ENCODE results near the gene SASS6. TPM values are rescaled to one million over a fixed set of nuclear protein-coding genes. Genes with fewer than 3 reads are reported as not detected.
A peak's percentile ranks its signal among the peaks of the same experiment; 100 is the strongest.

The SASS6 gene
- total RNA-seq, 2 donors from 2014 or later: 14.3 to 15.9 TPM

- H3K4me1 Mint-ChIP-seq (ENCODE audit: low read depth): no peaks in the 10 kb centered on the region
- H3K4me3 Mint-ChIP-seq: no peak overlapping the region
- H3K27ac Mint-ChIP-seq: no peak overlapping the region
- no peak for ATAC-seq (replicated peaks in 1 of 2)
- DNase-seq: no peak
- H3K27me3 Mint-ChIP-seq (ENCODE audit: low read depth): no peaks in the 10 kb centered on the region
- H3K9me3 Mint-ChIP-seq: no peaks in the 10 kb centered on the region
- H3K36me3 Mint-ChIP-seq (ENCODE audit: insufficient read depth in 2 of 2): peaks cover 2 to 17% of the 10 kb centered on the region in 2 donors
Observed at GRCh38 chr1:100087396-100087795, 45.3 kb downstream of the SASS6 start.

GRCh38 chr1:100080331-100080730 is 52.4 kb downstream of the SASS6 start:
- peak overlapping the region; percentile 67 for H3K27ac Mint-ChIP-seq
- H3K9me3 Mint-ChIP-seq: no peaks in the 10 kb centered on the region
- ATAC-seq (replicated peaks in 1 of 2) (no peak), DNase-seq (no peak)
- H3K4me1 Mint-ChIP-seq (ENCODE audit: low read depth): no peaks in the 10 kb centered on the region
- H3K4me3 Mint-ChIP-seq: no peak overlapping the region
- H3K27me3 Mint-ChIP-seq (ENCODE audit: low read depth): no peaks in the 10 kb centered on the region
- H3K36me3 Mint-ChIP-seq (ENCODE audit: insufficient read depth in 2 of 2): peaks cover 6 to 16% of the 10 kb centered on the region in 2 donors

- ATAC-seq (replicated peaks in 1 of 2) (no peak), DNase-seq (no peak)
- H3K4me3 Mint-ChIP-seq: no peak overlapping the region
- peaks cover 11 to 23% of the 10 kb centered on the region in 2 donors for H3K36me3 Mint-ChIP-seq (ENCODE audit: insufficient read depth in 2 of 2)
- H3K27me3 Mint-ChIP-seq (ENCODE audit: low read depth): no peaks in the 10 kb centered on the region
- H3K9me3 Mint-ChIP-seq: no peaks in the 10 kb centered on the region
- peak overlapping the region; percentile 57 for H3K27ac Mint-ChIP-seq
- no peaks in the 10 kb centered on the region for H3K4me1 Mint-ChIP-seq (ENCODE audit: low read depth)
Observed at GRCh38 chr1:100077531-100077930, 55.2 kb downstream of the SASS6 start.

- no peak for DNase-seq
- Mint-ChIP-seq H3K9me3 (no peaks in the 10 kb centered on the region), H3K4me3 (no peak overlapping the region), H3K4me1 (ENCODE audit: low read depth) (no peaks in the 10 kb centered on the region), H3K27me3 (ENCODE audit: low read depth) (no peaks in the 10 kb centered on the region), H3K36me3 (ENCODE audit: insufficient read depth in 2 of 2) (peaks cover 14 to 23% of the 10 kb centered on the region in 2 donors), H3K27ac (peak overlapping the region; percentile 77)
- peak in 1 of 2 donors; percentile 60 for ATAC-seq (replicated peaks in 1 of 2)
Observed at GRCh38 chr1:100076744-100077143, 56.0 kb downstream of the SASS6 start.

GRCh38 chr1:100076319-100076718 is 56.4 kb downstream of the SASS6 start:
- Mint-ChIP-seq H3K27ac (peak overlapping the region; percentile 49), H3K4me1 (ENCODE audit: low read depth) (no peaks in the 10 kb centered on the region), H3K27me3 (ENCODE audit: low read depth) (no peaks in the 10 kb centered on the region), H3K4me3 (no peak overlapping the region), H3K36me3 (ENCODE audit: insufficient read depth in 2 of 2) (peaks cover 14 to 25% of the 10 kb centered on the region in 2 donors), H3K9me3 (no peaks in the 10 kb centered on the region)
- DNase-seq (no peak), ATAC-seq (replicated peaks in 1 of 2) (no peak)

- Mint-ChIP-seq H3K36me3 (ENCODE audit: insufficient read depth in 2 of 2) (peaks cover 14 to 29% of the 10 kb centered on the region in 2 donors), H3K9me3 (no peaks in the 10 kb centered on the region), H3K4me1 (ENCODE audit: low read depth) (peaks cover 2% of the 10 kb centered on the region), H3K4me3 (no peak overlapping the region), H3K27me3 (ENCODE audit: low read depth) (no peaks in the 10 kb centered on the region), H3K27ac (peak overlapping the region; percentile 43)
- DNase-seq: no peak
- ATAC-seq (replicated peaks in 1 of 2): no peak
Observed at GRCh38 chr1:100075773-100076172, 57.0 kb downstream of the SASS6 start.

GRCh38 chr1:100074604-100075395 is 57.9 kb downstream of the SASS6 start:
- Mint-ChIP-seq H3K27ac (peak overlapping the region; percentile 30), H3K36me3 (ENCODE audit: insufficient read depth in 2 of 2) (peaks cover 17 to 33% of the 10 kb centered on the region in 2 donors), H3K4me3 (no peak overlapping the region), H3K9me3 (no peaks in the 10 kb centered on the region), H3K4me1 (ENCODE audit: low read depth) (peaks cover 12% of the 10 kb centered on the region), H3K27me3 (ENCODE audit: low read depth) (no peaks in the 10 kb centered on the region)
- ATAC-seq (replicated peaks in 1 of 2): no peak
- DNase-seq: no peak

GRCh38 chr1:100073531-100073930 is 59.2 kb downstream of the SASS6 start:
- no peak overlapping the region for H3K4me3 Mint-ChIP-seq
- no peak for ATAC-seq (replicated peaks in 1 of 2)
- no peaks in the 10 kb centered on the region for H3K27me3 Mint-ChIP-seq (ENCODE audit: low read depth)
- H3K36me3 Mint-ChIP-seq (ENCODE audit: insufficient read depth in 2 of 2): peaks cover 14 to 30% of the 10 kb centered on the region in 2 donors
- H3K9me3 Mint-ChIP-seq: no peaks in the 10 kb centered on the region
- H3K27ac Mint-ChIP-seq: no peak overlapping the region
- DNase-seq: no peak
- H3K4me1 Mint-ChIP-seq (ENCODE audit: low read depth): peaks cover 13% of the 10 kb centered on the region

GRCh38 chr1:100070201-100070939 is 62.4 kb downstream of the SASS6 start:
- Mint-ChIP-seq H3K4me3 (no peak overlapping the region), H3K4me1 (ENCODE audit: low read depth) (peaks cover 23% of the 10 kb centered on the region), H3K9me3 (no peaks in the 10 kb centered on the region), H3K27me3 (ENCODE audit: low read depth) (no peaks in the 10 kb centered on the region), H3K36me3 (ENCODE audit: insufficient read depth in 2 of 2) (peaks cover 16 to 33% of the 10 kb centered on the region in 2 donors), H3K27ac (peak overlapping the region; percentile 74)
- ATAC-seq (replicated peaks in 1 of 2) (no peak), DNase-seq (no peak)

GRCh38 chr1:100065969-100066227 is 66.8 kb downstream of the SASS6 start:
- Mint-ChIP-seq H3K27me3 (ENCODE audit: low read depth) (no peaks in the 10 kb centered on the region), H3K9me3 (no peaks in the 10 kb centered on the region), H3K27ac (peak overlapping the region; percentile 91), H3K4me3 (no peak overlapping the region), H3K4me1 (ENCODE audit: low read depth) (peaks cover 44% of the 10 kb centered on the region), H3K36me3 (ENCODE audit: insufficient read depth in 2 of 2) (peaks cover 11 to 44% of the 10 kb centered on the region in 2 donors)
- DNase-seq (no peak), ATAC-seq (replicated peaks in 1 of 2) (no peak)

GRCh38 chr1:100065183-100065968 is 67.4 kb downstream of the SASS6 start:
- Mint-ChIP-seq H3K4me1 (ENCODE audit: low read depth) (peaks cover 39% of the 10 kb centered on the region), H3K36me3 (ENCODE audit: insufficient read depth in 2 of 2) (peaks cover 11 to 46% of the 10 kb centered on the region in 2 donors), H3K27me3 (ENCODE audit: low read depth) (no peaks in the 10 kb centered on the region), H3K4me3 (no peak overlapping the region), H3K27ac (peak overlapping the region; percentile 91), H3K9me3 (no peaks in the 10 kb centered on the region)
- ATAC-seq (replicated peaks in 1 of 2) (no peak), DNase-seq (no peak)

- no peaks in the 10 kb centered on the region for H3K9me3 Mint-ChIP-seq
- ATAC-seq (replicated peaks in 1 of 2) (no peak), DNase-seq (no peak)
- no peak overlapping the region for H3K27ac Mint-ChIP-seq
- H3K4me1 Mint-ChIP-seq (ENCODE audit: low read depth): peaks cover 32% of the 10 kb centered on the region
- peaks cover 8 to 39% of the 10 kb centered on the region in 2 donors for H3K36me3 Mint-ChIP-seq (ENCODE audit: insufficient read depth in 2 of 2)
- H3K27me3 Mint-ChIP-seq (ENCODE audit: low read depth): no peaks in the 10 kb centered on the region
- H3K4me3 Mint-ChIP-seq: no peak overlapping the region
Observed at GRCh38 chr1:100061681-100062080, 71.0 kb downstream of the SASS6 start.

- H3K36me3 Mint-ChIP-seq (ENCODE audit: insufficient read depth in 2 of 2): peaks cover 3 to 12% of the 10 kb centered on the region in 2 donors
- peaks cover 31% of the 10 kb centered on the region for H3K4me1 Mint-ChIP-seq (ENCODE audit: low read depth)
Observed at GRCh38 chr1:100053727-100054126, 79.0 kb downstream of the SASS6 start.

More at GRCh38 chr1:100053727-100054126, 79.0 kb downstream of the SASS6 start:
- ATAC-seq (replicated peaks in 1 of 2) (no peak), DNase-seq (no peak)
- H3K27ac Mint-ChIP-seq: peak overlapping the region; percentile 89
- H3K9me3 Mint-ChIP-seq: no peaks in the 10 kb centered on the region
- H3K4me3 Mint-ChIP-seq: no peak overlapping the region
- H3K27me3 Mint-ChIP-seq (ENCODE audit: low read depth): no peaks in the 10 kb centered on the region
